ENCODE results near the gene ERMARD.

ERMARD gene

GRCh38 chr6:169805242-169805838 lies 53.9 kb downstream of the ERMARD start:
- Histone ChIP-seq H3K27ac (no peak overlapping the region), H3K9me3 (ENCODE audit: low read depth, low read length) (no peaks in the 10 kb centered on the region), H3K36me3 (ENCODE audit: insufficient read depth, low read length) (no peaks in the 10 kb centered on the region), H3K9ac (ENCODE audit: insufficient read length) (no peak overlapping the region), H3K4me3 (no peak overlapping the region)
- no peak for DNase-seq (ENCODE audit: low read depth, low spot score)
- no peak for TF ChIP-seq POLR2AphosphoS5 (IDR thresholded peaks at IDR 0.05; ENCODE audit: borderline replicate concordance, low read depth, low read length)

- Histone ChIP-seq H3K4me3 (no peak overlapping the region), H3K9ac (ENCODE audit: insufficient read length) (no peak overlapping the region), H3K9me3 (ENCODE audit: low read depth, low read length) (no peaks in the 10 kb centered on the region), H3K27ac (no peak overlapping the region), H3K36me3 (ENCODE audit: insufficient read depth, low read length) (no peaks in the 10 kb centered on the region)
- DNase-seq (ENCODE audit: low read depth, low spot score): no peak
- TF ChIP-seq EZH2 (IDR thresholded peaks at IDR 0.05): no peak
- TF ChIP-seq FOXP2 (optimal IDR thresholded peaks at IDR 0.05; ENCODE audit: control extremely low read depth, extremely low read length, insufficient read depth): no peak
These were observed 55.3 kb downstream of the ERMARD start for GRCh38 chr6:169806701-169807100.

GRCh38 chr6:169807229-169807628 lies 55.8 kb downstream of the ERMARD start:
- Histone ChIP-seq H3K27ac (no peak overlapping the region), H3K36me3 (ENCODE audit: insufficient read depth, low read length) (no peaks in the 10 kb centered on the region), H3K9me3 (ENCODE audit: low read depth, low read length) (no peaks in the 10 kb centered on the region), H3K4me3 (no peak overlapping the region), H3K9ac (ENCODE audit: insufficient read length) (no peak overlapping the region)
- no peak for DNase-seq (ENCODE audit: low read depth, low spot score)
- TF ChIP-seq POLR2AphosphoS5 (IDR thresholded peaks at IDR 0.05; ENCODE audit: borderline replicate concordance, low read depth, low read length) (no peak), FOXP2 (optimal IDR thresholded peaks at IDR 0.05; ENCODE audit: control extremely low read depth, extremely low read length, insufficient read depth) (no peak), EZH2 (IDR thresholded peaks at IDR 0.05) (no peak)

DNA sequence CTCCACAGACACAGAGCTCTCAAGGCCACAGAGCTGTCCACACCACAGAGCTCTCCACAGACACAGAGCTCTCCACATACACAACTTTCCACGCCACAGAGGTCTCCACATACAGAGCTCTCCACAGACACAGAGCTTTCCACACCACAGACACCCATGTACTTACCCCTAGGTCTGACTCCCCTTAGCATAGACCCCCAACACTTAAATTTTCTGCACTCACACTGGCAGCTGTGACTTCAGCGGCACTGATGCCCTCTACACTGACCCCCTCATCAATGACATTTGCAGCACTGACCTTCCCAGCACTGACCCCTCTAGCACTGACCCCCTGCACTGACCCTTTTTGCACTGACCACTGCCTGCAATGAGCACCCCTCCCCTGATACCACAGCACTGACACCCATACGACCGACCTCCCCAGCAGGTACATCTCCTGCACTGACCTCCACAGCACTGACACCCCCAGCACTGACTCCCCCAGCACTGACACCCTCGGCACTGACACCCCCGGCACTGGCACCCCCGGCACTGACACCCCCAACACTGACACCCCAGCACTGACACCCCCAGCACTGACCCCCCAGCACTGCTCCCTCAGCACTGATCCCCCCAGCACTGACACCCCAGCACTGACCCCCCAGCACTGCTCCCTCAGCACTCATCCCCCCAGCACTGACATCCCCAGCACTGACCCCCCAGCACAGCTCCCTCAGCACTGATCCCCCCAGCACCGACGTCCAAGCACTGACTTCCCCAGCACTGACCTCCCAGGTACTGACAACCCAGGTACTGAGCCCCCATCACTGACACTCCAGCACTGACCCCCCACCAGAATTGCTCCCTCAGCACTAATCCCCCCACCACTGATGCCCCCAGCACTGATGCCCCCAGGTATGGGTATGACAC lies 56.5 kb downstream of the ERMARD start:
- Histone ChIP-seq H3K9me3 (ENCODE audit: low read depth, low read length) (no peaks in the 10 kb centered on the region), H3K9ac (ENCODE audit: insufficient read length) (no peak overlapping the region), H3K4me3 (no peak overlapping the region), H3K27ac (no peak overlapping the region), H3K36me3 (ENCODE audit: insufficient read depth, low read length) (no peaks in the 10 kb centered on the region)
- no peak for DNase-seq (ENCODE audit: low read depth, low spot score)
- TF ChIP-seq FOXP2 (optimal IDR thresholded peaks at IDR 0.05; ENCODE audit: control extremely low read depth, extremely low read length, insufficient read depth) (no peak), EZH2 (IDR thresholded peaks at IDR 0.05) (no peak), POLR2AphosphoS5 (IDR thresholded peaks at IDR 0.05; ENCODE audit: borderline replicate concordance, low read depth, low read length) (no peak)

- TF ChIP-seq POLR2AphosphoS5 (IDR thresholded peaks at IDR 0.05; ENCODE audit: borderline replicate concordance, low read depth, low read length) (no peak), EZH2 (IDR thresholded peaks at IDR 0.05) (no peak), FOXP2 (optimal IDR thresholded peaks at IDR 0.05; ENCODE audit: control extremely low read depth, extremely low read length, insufficient read depth) (no peak)
- no peaks in the 10 kb centered on the region for H3K36me3 ChIP-seq (ENCODE audit: insufficient read depth, low read length)
- no peak overlapping the region for H3K4me3 ChIP-seq
- H3K9ac ChIP-seq (ENCODE audit: insufficient read length): no peak overlapping the region
- DNase-seq (ENCODE audit: low read depth, low spot score): no peak
- H3K9me3 ChIP-seq (ENCODE audit: low read depth, low read length): no peaks in the 10 kb centered on the region
- no peak overlapping the region for H3K27ac ChIP-seq
These were observed 57.2 kb downstream of the ERMARD start for GRCh38 chr6:169808608-169808967.

- Histone ChIP-seq H3K9me3 (ENCODE audit: low read depth, low read length) (no peaks in the 10 kb centered on the region), H3K9ac (ENCODE audit: insufficient read length) (no peak overlapping the region), H3K36me3 (ENCODE audit: insufficient read depth, low read length) (no peaks in the 10 kb centered on the region), H3K27ac (no peak overlapping the region), H3K4me3 (no peak overlapping the region)
- TF ChIP-seq POLR2AphosphoS5 (IDR thresholded peaks at IDR 0.05; ENCODE audit: borderline replicate concordance, low read depth, low read length) (no peak), EZH2 (IDR thresholded peaks at IDR 0.05) (no peak), FOXP2 (optimal IDR thresholded peaks at IDR 0.05; ENCODE audit: control extremely low read depth, extremely low read length, insufficient read depth) (no peak)
- no peak for DNase-seq (ENCODE audit: low read depth, low spot score)
These were observed 58.0 kb downstream of the ERMARD start for GRCh38 chr6:169809386-169809785.

- no peaks in the 10 kb centered on the region for H3K36me3 ChIP-seq (ENCODE audit: insufficient read depth, low read length)
- no peak for DNase-seq (ENCODE audit: low read depth, low spot score)
- TF ChIP-seq POLR2AphosphoS5 (IDR thresholded peaks at IDR 0.05; ENCODE audit: borderline replicate concordance, low read depth, low read length) (no peak), FOXP2 (optimal IDR thresholded peaks at IDR 0.05; ENCODE audit: control extremely low read depth, extremely low read length, insufficient read depth) (no peak), EZH2 (IDR thresholded peaks at IDR 0.05) (no peak)
- H3K27ac ChIP-seq: no peak overlapping the region
- H3K4me3 ChIP-seq: no peak overlapping the region
- no peaks in the 10 kb centered on the region for H3K9me3 ChIP-seq (ENCODE audit: low read depth, low read length)
- H3K9ac ChIP-seq (ENCODE audit: insufficient read length): no peak overlapping the region
These were observed 58.9 kb downstream of the ERMARD start for GRCh38 chr6:169810066-169810989.

DNA sequence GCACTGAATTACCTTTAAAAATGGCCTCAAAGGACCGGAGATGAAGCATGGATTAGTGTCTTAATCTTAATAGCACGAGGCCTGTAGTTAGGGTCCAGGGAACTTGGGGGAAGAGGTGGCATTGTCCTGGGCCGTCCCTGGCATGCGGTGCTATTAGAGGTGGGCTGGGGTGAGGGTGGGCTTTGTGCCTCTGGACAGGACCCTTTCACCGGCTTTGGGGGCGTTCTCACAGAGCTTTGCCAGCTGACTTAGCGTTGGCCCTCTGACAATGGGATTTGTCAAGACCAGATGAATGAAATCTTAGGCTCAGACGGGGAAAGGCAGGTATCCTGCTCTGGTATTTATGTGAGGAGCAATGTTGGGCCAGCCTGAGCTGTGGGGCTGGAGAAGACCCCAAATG lies 59.6 kb downstream of the ERMARD start:
- Histone ChIP-seq H3K9me3 (ENCODE audit: low read depth, low read length) (peaks cover 1% of the 10 kb centered on the region; the same call in 1 of the 2 replicates), H3K9ac (ENCODE audit: insufficient read length) (no peak overlapping the region), H3K4me3 (no peak overlapping the region), H3K27ac (no peak overlapping the region), H3K36me3 (ENCODE audit: insufficient read depth, low read length) (no peaks in the 10 kb centered on the region)
- no peak for TF ChIP-seq FOXP2 (optimal IDR thresholded peaks at IDR 0.05; ENCODE audit: control extremely low read depth, extremely low read length, insufficient read depth)
- no peak for TF ChIP-seq EZH2 (IDR thresholded peaks at IDR 0.05)
- TF ChIP-seq POLR2AphosphoS5 (IDR thresholded peaks at IDR 0.05; ENCODE audit: borderline replicate concordance, low read depth, low read length): no peak
- no peak for DNase-seq (ENCODE audit: low read depth, low spot score)

Measured in SK-N-MC (cell line).